SJCRH30 (cell line): Measurements from ENCODE around the gene CTNNA3. TPM values are rescaled to one million over a fixed set of nuclear protein-coding genes. Genes with fewer than 3 reads are reported as not detected.

Experiments used
- DNase-seq, 2 experiments: peaks; one replicate each; pipeline ENCODE4 v3.0.0-alpha.2; 2015 to 2020
- H3K27ac ChIP-seq: fragments of 250-450 bp; sonication (Bioruptor Pico); 2 replicates; pipeline ENCODE4 v1.5.1; 2020; ENCODE audit warnings: mild to moderate bottlenecking, moderate library complexity
- H3K27me3 ChIP-seq: fragments of 250-450 bp; sonication (Bioruptor Pico); 2 replicates; pipeline ENCODE4 v1.5.1; 2020; ENCODE audit warnings: mild to moderate bottlenecking, moderate library complexity
- H3K36me3 ChIP-seq: fragments of 250-450 bp; sonication (Bioruptor Pico); 2 replicates; pipeline ENCODE4 v1.5.1; 2020; ENCODE audit warnings: mild to moderate bottlenecking, moderate library complexity
- H3K4me1 ChIP-seq: fragments of 250-450 bp; sonication (Bioruptor Pico); 2 replicates; pipeline ENCODE4 v1.5.1; 2020; ENCODE audit warnings: mild to moderate bottlenecking, moderate library complexity
- H3K4me3 ChIP-seq: fragments of 250-450 bp; sonication (Bioruptor Pico); 2 replicates; pipeline ENCODE4 v1.5.1; 2020; ENCODE audit warnings: mild to moderate bottlenecking, moderate library complexity
- H3K9me3 ChIP-seq: fragments of 250-450 bp; sonication (Bioruptor Pico); replicated peaks from 2 replicates; pipeline ENCODE4 v1.5.1; 2020; ENCODE audit warnings: mild to moderate bottlenecking, moderate library complexity
- total RNA-seq: library from RNA; depleted of rRNA; stranded (reverse); fragments of >200 nt; shearing (Covaris generic); gene quantifications from 2 replicates; pipeline ENCODE4 v1.2.3, GENCODE V29; 2014

CTNNA3 gene
- total RNA-seq, 1 experiment from 2014 or later, result 2.7 TPM

DNA sequence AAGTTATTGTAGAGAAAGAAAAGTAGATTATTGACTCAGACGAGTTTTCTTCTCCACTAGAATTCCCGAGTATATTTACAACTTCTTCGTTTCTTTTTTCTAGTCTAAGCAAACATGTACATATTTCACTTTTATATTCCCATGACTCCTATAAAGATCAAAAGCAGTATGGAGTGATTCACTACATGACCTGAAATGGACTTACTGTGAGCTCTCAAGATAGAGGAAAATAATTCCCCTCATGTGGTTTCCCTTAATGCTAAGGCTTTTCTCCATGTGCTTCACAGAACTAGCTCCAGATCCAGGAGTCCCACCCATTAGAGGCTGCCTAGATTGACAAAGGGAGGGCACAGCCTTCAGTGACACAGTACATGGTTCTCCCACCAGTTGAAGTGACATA lies 1593.2 kb downstream of the CTNNA3 start:
- no peaks in the 10 kb centered on the region for H3K9me3 ChIP-seq
- no peaks in the 10 kb centered on the region for H3K27me3 ChIP-seq
- H3K27ac ChIP-seq, result no peak overlapping the region
- no peak overlapping the region for H3K4me3 ChIP-seq
- DNase-seq, result no peak
- H3K36me3 ChIP-seq, result no peaks in the 10 kb centered on the region
- H3K4me1 ChIP-seq, result no peaks in the 10 kb centered on the region

DNA sequence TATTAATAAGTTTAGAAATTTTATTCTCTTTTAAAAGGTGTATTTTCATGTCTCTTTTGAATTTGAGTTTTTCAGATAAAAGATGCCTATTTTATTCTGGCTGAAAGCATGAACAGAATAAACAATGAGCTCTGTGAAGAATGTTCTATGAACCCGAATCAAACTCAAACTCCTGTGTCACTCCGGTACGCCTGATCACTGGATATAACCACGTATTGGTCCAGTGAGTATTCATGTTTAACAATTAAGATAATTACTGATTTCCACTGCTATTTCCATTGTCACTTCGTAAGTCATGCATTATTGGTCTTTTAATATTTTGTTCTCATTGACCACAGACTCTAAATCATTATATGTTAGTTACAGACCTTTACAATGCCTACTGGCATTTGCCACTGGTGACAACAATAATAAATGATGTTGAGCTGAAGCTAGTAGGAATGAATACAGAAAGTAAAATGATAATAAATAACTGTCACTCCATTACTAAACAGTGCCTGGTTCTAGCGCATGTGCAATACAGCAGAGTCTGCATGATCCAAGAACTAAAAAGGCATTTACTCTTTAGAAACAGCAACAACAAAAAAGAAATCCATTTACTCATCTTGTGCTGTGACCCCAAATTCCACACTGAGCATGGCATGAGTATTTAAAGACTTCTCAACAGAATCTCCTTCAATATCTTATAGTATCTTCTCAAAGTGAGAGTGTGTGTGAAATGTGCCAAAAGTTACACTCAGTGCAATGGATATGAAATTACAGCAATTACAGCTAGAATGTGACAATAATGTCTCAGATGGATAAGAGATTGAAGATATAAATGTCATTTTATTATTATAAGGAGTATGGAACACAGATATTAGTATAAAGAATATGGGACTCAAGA lies 1597.2 kb downstream of the CTNNA3 start:
- no peak overlapping the region for H3K4me3 ChIP-seq
- no peaks in the 10 kb centered on the region for H3K4me1 ChIP-seq
- H3K27me3 ChIP-seq, result no peaks in the 10 kb centered on the region
- H3K9me3 ChIP-seq, result no peaks in the 10 kb centered on the region
- no peak overlapping the region for H3K27ac ChIP-seq
- H3K36me3 ChIP-seq, result no peaks in the 10 kb centered on the region
- no peak for DNase-seq

DNA sequence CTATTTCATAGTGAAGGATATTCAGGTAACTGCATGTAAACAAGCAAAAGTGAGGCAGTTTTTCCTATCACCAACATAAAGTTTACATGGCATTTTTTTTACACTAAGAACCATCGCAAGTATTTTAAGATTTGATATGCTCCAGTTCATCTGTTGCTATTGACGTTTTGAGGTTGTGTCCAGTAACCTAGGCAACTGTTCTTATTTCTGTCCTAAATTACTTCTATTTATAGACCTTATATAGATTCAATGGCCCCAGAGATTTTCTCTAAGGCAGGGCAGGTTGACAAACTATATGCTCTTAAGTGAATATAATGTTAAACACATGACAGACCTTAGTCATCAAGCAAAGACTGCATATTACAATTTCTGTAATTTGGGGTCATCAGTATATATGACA lies 1600.4 kb downstream of the CTNNA3 start:
- no peak for DNase-seq
- H3K27ac ChIP-seq, result no peak overlapping the region
- no peaks in the 10 kb centered on the region for H3K9me3 ChIP-seq
- H3K4me1 ChIP-seq, result no peaks in the 10 kb centered on the region
- no peak overlapping the region for H3K4me3 ChIP-seq
- H3K36me3 ChIP-seq, result no peaks in the 10 kb centered on the region
- no peaks in the 10 kb centered on the region for H3K27me3 ChIP-seq

DNA sequence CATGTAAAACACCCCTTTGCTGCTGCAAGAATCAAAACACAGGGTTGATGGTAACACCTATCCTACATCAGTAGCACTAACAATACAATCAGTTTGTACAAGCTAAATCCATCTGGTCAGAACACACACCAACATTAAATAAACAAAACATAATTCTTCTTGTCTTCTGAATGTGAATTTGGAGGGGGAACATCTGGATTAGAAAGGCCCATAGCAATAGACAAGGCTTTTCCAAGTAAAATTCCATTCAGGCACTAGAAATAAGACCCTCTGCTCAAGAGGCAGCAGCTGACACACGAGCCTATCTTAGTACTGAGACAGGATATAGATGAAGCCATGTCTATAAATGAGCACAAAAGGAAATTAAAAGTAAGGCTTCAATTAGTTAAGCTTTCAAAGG lies 1610.1 kb downstream of the CTNNA3 start:
- Histone ChIP-seq H3K36me3 (no peaks in the 10 kb centered on the region), H3K9me3 (no peaks in the 10 kb centered on the region), H3K4me1 (peaks cover 5% of the 10 kb centered on the region; the same call in 1 of the 2 replicates), H3K4me3 (no peak overlapping the region), H3K27ac (peak overlapping the region; percentile 29; the same call in 1 of the 2 replicates), H3K27me3 (no peaks in the 10 kb centered on the region)
- DNase-seq, result peak; percentile 14 to 63

GRCh38 chr10:66071907-66072306 lies 1624.1 kb downstream of the CTNNA3 start:
- no peak overlapping the region for H3K27ac ChIP-seq
- no peaks in the 10 kb centered on the region for H3K9me3 ChIP-seq
- no peaks in the 10 kb centered on the region for H3K4me1 ChIP-seq
- no peaks in the 10 kb centered on the region for H3K36me3 ChIP-seq
- DNase-seq, result no peak
- no peak overlapping the region for H3K4me3 ChIP-seq
- no peaks in the 10 kb centered on the region for H3K27me3 ChIP-seq

- H3K27ac ChIP-seq, result no peak overlapping the region
- H3K36me3 ChIP-seq, result no peaks in the 10 kb centered on the region
- peak in 1 of 2 experiments; percentile 17 for DNase-seq
- H3K27me3 ChIP-seq, result no peaks in the 10 kb centered on the region
- H3K4me1 ChIP-seq, result peaks cover 4% of the 10 kb centered on the region; the same call in 1 of the 2 replicates
- no peak overlapping the region for H3K4me3 ChIP-seq
- H3K9me3 ChIP-seq, result no peaks in the 10 kb centered on the region
Observed at GRCh38 chr10:66058594-66058993, 1637.4 kb downstream of the CTNNA3 start.

- Histone ChIP-seq H3K27me3 (no peaks in the 10 kb centered on the region), H3K36me3 (no peaks in the 10 kb centered on the region), H3K27ac (no peak overlapping the region), H3K9me3 (no peaks in the 10 kb centered on the region), H3K4me3 (no peak overlapping the region), H3K4me1 (no peaks in the 10 kb centered on the region)
- no peak for DNase-seq
Observed at GRCh38 chr10:66049335-66049734, 1646.7 kb downstream of the CTNNA3 start.

- no peak overlapping the region for H3K4me3 ChIP-seq
- H3K4me1 ChIP-seq, result no peaks in the 10 kb centered on the region
- no peaks in the 10 kb centered on the region for H3K36me3 ChIP-seq
- no peaks in the 10 kb centered on the region for H3K9me3 ChIP-seq
- H3K27me3 ChIP-seq, result no peaks in the 10 kb centered on the region
- DNase-seq, result no peak
- no peak overlapping the region for H3K27ac ChIP-seq
Observed at GRCh38 chr10:66045859-66046258, 1650.1 kb downstream of the CTNNA3 start.

DNA sequence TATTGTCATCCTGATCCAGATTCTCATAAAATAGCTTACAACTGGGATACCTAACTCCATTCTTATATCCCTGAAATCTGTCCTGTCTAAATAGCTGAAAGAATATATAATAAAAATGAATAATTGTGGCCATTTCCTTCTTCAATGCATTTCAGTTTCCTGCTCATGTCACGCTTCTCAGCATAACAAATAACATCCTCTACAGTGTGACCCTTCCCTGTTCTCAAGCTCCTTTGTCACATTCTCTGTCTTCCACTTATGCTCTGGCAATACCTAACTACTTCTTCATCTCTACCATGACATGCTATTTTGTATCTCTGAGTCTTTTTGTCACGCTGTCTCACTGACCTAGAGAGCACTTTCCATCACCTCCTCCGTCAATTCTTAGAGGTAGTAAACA lies 1654.2 kb downstream of the CTNNA3 start:
- no peak overlapping the region for H3K4me3 ChIP-seq
- no peaks in the 10 kb centered on the region for H3K4me1 ChIP-seq
- H3K36me3 ChIP-seq, result no peaks in the 10 kb centered on the region
- no peak for DNase-seq
- no peaks in the 10 kb centered on the region for H3K27me3 ChIP-seq
- no peaks in the 10 kb centered on the region for H3K9me3 ChIP-seq
- H3K27ac ChIP-seq, result no peak overlapping the region

DNA sequence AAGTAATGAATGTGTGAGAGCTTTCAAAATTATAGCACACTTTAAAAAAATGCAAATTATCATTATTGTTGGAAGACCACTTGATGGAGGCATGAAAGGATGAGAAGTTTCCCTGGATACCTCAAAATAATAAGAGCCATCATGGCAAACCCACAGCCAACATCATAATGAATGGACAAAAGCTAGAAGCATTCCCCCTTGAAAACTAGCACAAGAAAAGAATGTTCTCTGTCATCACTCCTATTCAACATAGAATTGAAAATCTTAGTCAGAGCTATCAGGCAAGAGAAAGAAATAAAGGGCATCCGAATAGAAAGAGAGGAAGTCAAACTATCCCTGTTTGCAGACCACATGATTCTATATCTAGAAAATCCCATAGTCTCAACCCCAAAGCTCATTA lies 1657.4 kb downstream of the CTNNA3 start:
- no peaks in the 10 kb centered on the region for H3K4me1 ChIP-seq
- no peak for DNase-seq
- no peaks in the 10 kb centered on the region for H3K9me3 ChIP-seq
- no peaks in the 10 kb centered on the region for H3K27me3 ChIP-seq
- no peak overlapping the region for H3K4me3 ChIP-seq
- no peaks in the 10 kb centered on the region for H3K36me3 ChIP-seq
- no peak overlapping the region for H3K27ac ChIP-seq

DNA sequence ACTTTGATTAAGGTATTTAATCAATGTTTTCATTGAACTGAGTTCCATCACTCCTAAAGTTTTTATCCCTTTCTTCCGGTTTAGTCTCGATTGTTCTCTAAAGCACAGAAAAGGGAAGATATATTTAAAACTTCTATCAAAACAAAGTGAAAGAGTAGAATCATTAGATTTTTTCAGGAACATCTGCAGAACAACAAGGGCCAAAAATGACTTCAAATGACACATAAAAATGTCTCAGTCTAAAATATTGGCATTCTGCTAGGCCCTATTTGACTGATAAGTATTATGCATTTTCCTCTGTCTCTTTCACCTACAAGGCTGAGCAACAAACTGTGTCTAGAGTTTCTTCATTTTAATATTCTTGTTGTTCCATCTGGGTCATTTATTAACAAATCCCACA lies 1669.7 kb downstream of the CTNNA3 start:
- Histone ChIP-seq H3K4me1 (no peaks in the 10 kb centered on the region), H3K27me3 (no peaks in the 10 kb centered on the region), H3K9me3 (no peaks in the 10 kb centered on the region), H3K36me3 (no peaks in the 10 kb centered on the region), H3K4me3 (no peak overlapping the region), H3K27ac (no peak overlapping the region)
- DNase-seq, result no peak

- H3K9me3 ChIP-seq, result no peaks in the 10 kb centered on the region
- H3K36me3 ChIP-seq, result no peaks in the 10 kb centered on the region
- H3K27me3 ChIP-seq, result no peaks in the 10 kb centered on the region
- no peak overlapping the region for H3K4me3 ChIP-seq
- H3K4me1 ChIP-seq, result no peaks in the 10 kb centered on the region
- H3K27ac ChIP-seq, result no peak overlapping the region
- DNase-seq, result no peak
Observed at GRCh38 chr10:66025186-66025585, 1670.8 kb downstream of the CTNNA3 start.

GRCh38 chr10:66021423-66021822 lies 1674.6 kb downstream of the CTNNA3 start:
- H3K27ac ChIP-seq, result no peak overlapping the region
- no peaks in the 10 kb centered on the region for H3K27me3 ChIP-seq
- H3K9me3 ChIP-seq, result no peaks in the 10 kb centered on the region
- no peak overlapping the region for H3K4me3 ChIP-seq
- no peak for DNase-seq
- H3K36me3 ChIP-seq, result no peaks in the 10 kb centered on the region
- H3K4me1 ChIP-seq, result no peaks in the 10 kb centered on the region

GRCh38 chr10:66008221-66008620 lies 1687.8 kb downstream of the CTNNA3 start:
- no peaks in the 10 kb centered on the region for H3K27me3 ChIP-seq
- no peak overlapping the region for H3K4me3 ChIP-seq
- no peaks in the 10 kb centered on the region for H3K36me3 ChIP-seq
- no peak overlapping the region for H3K27ac ChIP-seq
- no peaks in the 10 kb centered on the region for H3K9me3 ChIP-seq
- H3K4me1 ChIP-seq, result no peaks in the 10 kb centered on the region
- DNase-seq, result no peak

DNA sequence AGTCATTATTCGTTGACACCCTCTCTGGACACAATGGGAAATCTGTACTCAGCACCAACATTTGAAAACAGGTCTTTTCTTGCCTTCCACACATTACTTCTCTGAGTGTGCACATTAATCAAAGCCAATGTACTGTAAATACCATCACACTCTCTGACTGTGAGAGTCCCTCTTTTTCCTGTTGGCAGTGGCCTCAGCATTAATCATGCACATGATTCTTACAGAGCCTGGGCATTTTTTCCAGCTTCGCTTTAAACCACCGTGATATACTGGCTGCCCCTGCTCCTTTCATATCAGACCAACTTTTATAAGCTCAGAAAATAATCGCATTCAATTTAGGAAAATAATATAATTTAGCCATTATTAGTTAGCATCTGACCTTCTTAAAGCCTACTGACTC lies 1689.6 kb downstream of the CTNNA3 start:
- no peak for DNase-seq
- H3K4me1 ChIP-seq, result no peaks in the 10 kb centered on the region

DNA sequence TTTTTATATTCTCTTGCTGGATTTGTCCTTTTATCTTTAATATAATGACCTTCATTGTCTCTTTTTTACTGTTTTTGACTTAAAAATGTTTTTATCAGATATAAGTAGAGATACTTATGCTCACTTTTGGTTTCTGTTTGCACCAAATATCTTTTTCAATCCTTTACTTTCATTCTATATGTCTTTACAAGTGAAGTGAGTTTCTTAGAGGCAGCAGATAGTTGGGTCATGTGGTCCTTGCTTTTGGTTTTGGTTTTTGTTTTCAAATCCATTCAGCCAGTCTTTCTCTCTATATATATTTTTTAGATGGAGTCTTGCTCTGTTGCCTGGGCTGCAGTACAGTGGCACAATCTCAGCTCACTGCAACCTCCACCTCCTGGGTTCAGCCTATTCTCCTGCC lies 1702.5 kb downstream of the CTNNA3 start:
- no peak overlapping the region for H3K27ac ChIP-seq
- H3K4me3 ChIP-seq, result no peak overlapping the region
- H3K9me3 ChIP-seq, result no peaks in the 10 kb centered on the region
- no peaks in the 10 kb centered on the region for H3K27me3 ChIP-seq
- H3K36me3 ChIP-seq, result no peaks in the 10 kb centered on the region
- DNase-seq, result no peak
- H3K4me1 ChIP-seq, result no peaks in the 10 kb centered on the region

More for the DNA sequence above, 1689.6 kb downstream of the CTNNA3 start:
- Histone ChIP-seq H3K9me3 (no peaks in the 10 kb centered on the region), H3K27me3 (no peaks in the 10 kb centered on the region), H3K27ac (no peak overlapping the region), H3K4me3 (no peak overlapping the region), H3K36me3 (no peaks in the 10 kb centered on the region)
